Spleen (tissue), 11 donors: ENCODE data around the gene SUSD6. TPM values are rescaled to one million over a fixed set of nuclear protein-coding genes. Genes with fewer than 3 reads are reported as not detected.
"Not testable (repeated sequence)": the region's sequence is repeated elsewhere in the genome, so short reads cannot be mapped to it uniquely, and the experiment has no call there.

Experiments
- DNase-seq: peaks from one replicate; pipeline ENCODE4 v3.0.0-alpha.2; 2020
- H3K27ac ChIP-seq, 8 donors: fragments of 200-600 bp; sonication (generic) in 7 of 8; 1 replicate in 4 of 8; 2 replicates in 4 of 8; pipeline versions ENCODE4 v1.5.0 to v1.8.0; 2016 to 2021; ENCODE audit warnings: inconsistent platforms in 4 of 8, mild to moderate bottlenecking in 4 of 8, moderate library complexity in 1 of 8
- H3K27me3 ChIP-seq, 7 donors: fragments of 200-600 bp; sonication (generic) in 6 of 7; replicated peaks in 1 of 7; 1 replicate in 4 of 7; 2 replicates in 3 of 7; pipeline versions ENCODE4 v1.5.0 to v1.8.0; 2016 to 2021; ENCODE audit warnings: inconsistent platforms in 3 of 7, mild to moderate bottlenecking in 1 of 7
- H3K36me3 ChIP-seq, 6 donors: fragments of 200-600 bp; sonication (generic) in 5 of 6; 1 replicate in 4 of 6; 2 replicates in 2 of 6; pipeline versions ENCODE4 v1.5.0 to v1.8.0; 2016 to 2021; ENCODE audit warnings: inconsistent platforms in 2 of 6
- H3K4me1 ChIP-seq, 6 donors: fragments of 200-600 bp; sonication (generic) in 5 of 6; 1 replicate in 3 of 6; 2 replicates in 3 of 6; pipeline versions ENCODE4 v1.5.0 to v1.8.0; 2016 to 2021; ENCODE audit warnings: inconsistent platforms in 3 of 6
- H3K4me3 ChIP-seq, 8 donors: fragments of 200-600 bp; sonication (generic) in 7 of 8; 1 replicate in 4 of 8; 2 replicates in 4 of 8; pipeline versions ENCODE4 v1.5.0 to v1.8.0; 2016 to 2021; ENCODE audit warnings: inconsistent platforms in 4 of 8, mild to moderate bottlenecking in 4 of 8, moderate library complexity in 2 of 8
- H3K9me3 ChIP-seq, 8 donors: fragments of 200-600 bp; sonication (generic) in 7 of 8; 1 replicate in 4 of 8; 2 replicates in 4 of 8; pipeline versions ENCODE4 v1.5.0 to v1.8.0; 2016 to 2021; ENCODE audit warnings: inconsistent platforms in 4 of 8
- POLR2A ChIP-seq, 3 donors: fragments of 450-650 bp; IDR thresholded peaks; one replicate each; pipeline ENCODE4 v1.5.1; 2017; ENCODE audit warnings: antibody characterized with exemption in 3 of 3, mild to moderate bottlenecking in 1 of 3
- POLR2AphosphoS5 ChIP-seq, 3 donors: sonication (generic); formaldehyde crosslinking; IDR thresholded peaks; one replicate each; pipeline ENCODE4 v1.5.1; 2017; ENCODE audit warnings: antibody characterized with exemption in 3 of 3
- whole genome bisulfite sequencing, 5 donors: extraction: QIAGEN DNeasy Blood & Tissue Kit in 3 of 5; methylation state at CpG; one replicate each; pipeline versions ENCODE4 v1.1.5 to v1.1.7; 2013 to 2018; 5-methylcytosine and 5-hydroxymethylcytosine counted together
- intact Hi-C: fragments of 100-400 bp; cut with DNase I; formaldehyde crosslinking; loops from one replicate; pipeline ENCODE4 v1.15.0; 2023; ENCODE audit warnings: low total_unique reads
- polyA plus RNA-seq, 3 donors: library from polyadenylated mRNA; stranded (reverse); fragments of 200-250 nt; gene quantifications; one replicate each; pipeline ENCODE4 v1.2.1, GENCODE V29; 2013
- total RNA-seq, 7 donors: library from RNA; depleted of rRNA in 3 of 7; stranded (reverse); fragments of >200 nt in 3 of 7; fragmentation: NEBNext Ultra II Directional in 4 of 7; extraction: Animal tissue kit (Norgen Biotek cat#: 25700) in 4 of 7; gene quantifications; one replicate each; pipeline versions ENCODE4 v1.1.0 to v1.2.1, GENCODE V29; 2016 to 2021
- TF ChIP-seq, protein P1 (sequence below), 11 experiments: fragments of 200-600 bp in 7 of 11; fragments of 450-650 bp in 4 of 11; sonication (generic) in 4 of 11; IDR thresholded peaks in 8 of 11; conservative IDR thresholded peaks in 3 of 11; 1 replicate in 7 of 11; 2 replicates in 4 of 11; pipeline versions ENCODE4 v1.4.0 to v1.8.0; 2016 to 2021; ENCODE audit warnings: antibody characterized with exemption in 11 of 11, inconsistent platforms in 4 of 11, mild to moderate bottlenecking in 1 of 11
- donor health status: healthy with polysubstance abuse.
- donor health status: DM: no; HTN: no; CAD: no; lungs with moderate emphysema.
- donor health status: DM: no; HTN: no; CAD: no.
- donor health status: Bipolar disorder and iron deficiency.
- donor health status: healthy.
- donor health status: DM: no; HTN: no; CAD: no.
- donor health status: DM: yes; HTN: yes; CAD: no.

Gene SUSD6
- total and polyA plus RNA-seq, 10 donors: 10.7 to 120 (median 86.4) TPM

DNA sequence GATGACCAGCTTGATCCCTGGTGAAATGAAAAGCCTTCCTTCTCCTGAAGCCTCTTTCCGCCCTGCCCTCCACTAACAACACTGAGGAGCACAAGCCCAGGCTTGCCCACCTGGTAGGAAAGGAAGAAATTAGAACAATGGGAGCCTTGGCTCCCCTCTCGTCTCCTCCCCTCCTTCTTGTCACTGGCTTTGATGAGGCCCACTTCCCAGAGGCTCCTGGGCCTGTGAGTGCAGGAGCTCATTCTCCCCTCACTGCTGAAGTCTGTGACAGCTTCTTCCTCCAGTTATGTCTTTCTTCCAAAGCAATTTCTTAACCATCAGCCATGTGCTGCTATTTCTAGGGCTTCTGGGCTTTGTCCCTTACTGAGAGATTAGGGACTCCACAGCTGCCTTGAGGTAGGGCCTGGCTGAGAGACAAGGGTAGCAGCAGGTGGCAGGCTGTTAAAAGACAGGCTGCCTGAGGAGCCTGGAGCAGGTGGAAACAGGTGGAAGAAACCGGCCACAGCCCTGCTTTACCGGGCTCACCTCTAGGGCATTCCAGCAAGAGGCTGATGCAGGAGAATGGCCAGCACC is 101.9 kb downstream of the SUSD6 start:
- H3K27me3 ChIP-seq: no peaks in the 10 kb centered on the region
- H3K36me3 ChIP-seq: peaks cover 0 to 76% (median 41%) of the 10 kb centered on the region in 6 donors
- intact Hi-C loops: no loop called here
- H3K4me1 ChIP-seq: peaks cover 20 to 100% (median 71%) of the 10 kb centered on the region in 6 donors
- TF ChIP-seq POLR2A (IDR thresholded peaks at IDR 0.05): no peak
- TF ChIP-seq, protein P1, sequence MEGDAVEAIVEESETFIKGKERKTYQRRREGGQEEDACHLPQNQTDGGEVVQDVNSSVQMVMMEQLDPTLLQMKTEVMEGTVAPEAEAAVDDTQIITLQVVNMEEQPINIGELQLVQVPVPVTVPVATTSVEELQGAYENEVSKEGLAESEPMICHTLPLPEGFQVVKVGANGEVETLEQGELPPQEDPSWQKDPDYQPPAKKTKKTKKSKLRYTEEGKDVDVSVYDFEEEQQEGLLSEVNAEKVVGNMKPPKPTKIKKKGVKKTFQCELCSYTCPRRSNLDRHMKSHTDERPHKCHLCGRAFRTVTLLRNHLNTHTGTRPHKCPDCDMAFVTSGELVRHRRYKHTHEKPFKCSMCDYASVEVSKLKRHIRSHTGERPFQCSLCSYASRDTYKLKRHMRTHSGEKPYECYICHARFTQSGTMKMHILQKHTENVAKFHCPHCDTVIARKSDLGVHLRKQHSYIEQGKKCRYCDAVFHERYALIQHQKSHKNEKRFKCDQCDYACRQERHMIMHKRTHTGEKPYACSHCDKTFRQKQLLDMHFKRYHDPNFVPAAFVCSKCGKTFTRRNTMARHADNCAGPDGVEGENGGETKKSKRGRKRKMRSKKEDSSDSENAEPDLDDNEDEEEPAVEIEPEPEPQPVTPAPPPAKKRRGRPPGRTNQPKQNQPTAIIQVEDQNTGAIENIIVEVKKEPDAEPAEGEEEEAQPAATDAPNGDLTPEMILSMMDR (IDR thresholded peaks at IDR 0.05 in 8 of 11, conservative IDR thresholded peaks at IDR 0.05 in 3 of 11): no peak
- TF ChIP-seq POLR2AphosphoS5 (IDR thresholded peaks at IDR 0.05): no peak
- no peak for DNase-seq
- peak overlapping the region; percentile 38 to 85 (median 74) for H3K27ac ChIP-seq
- 78 to 92% (median 87%) methylated on average over 4 of the region's 4 CpGs for WGBS, 5 donors
- H3K9me3 ChIP-seq: no peaks in the 10 kb centered on the region
- H3K4me3 ChIP-seq: no peak overlapping the region

DNA sequence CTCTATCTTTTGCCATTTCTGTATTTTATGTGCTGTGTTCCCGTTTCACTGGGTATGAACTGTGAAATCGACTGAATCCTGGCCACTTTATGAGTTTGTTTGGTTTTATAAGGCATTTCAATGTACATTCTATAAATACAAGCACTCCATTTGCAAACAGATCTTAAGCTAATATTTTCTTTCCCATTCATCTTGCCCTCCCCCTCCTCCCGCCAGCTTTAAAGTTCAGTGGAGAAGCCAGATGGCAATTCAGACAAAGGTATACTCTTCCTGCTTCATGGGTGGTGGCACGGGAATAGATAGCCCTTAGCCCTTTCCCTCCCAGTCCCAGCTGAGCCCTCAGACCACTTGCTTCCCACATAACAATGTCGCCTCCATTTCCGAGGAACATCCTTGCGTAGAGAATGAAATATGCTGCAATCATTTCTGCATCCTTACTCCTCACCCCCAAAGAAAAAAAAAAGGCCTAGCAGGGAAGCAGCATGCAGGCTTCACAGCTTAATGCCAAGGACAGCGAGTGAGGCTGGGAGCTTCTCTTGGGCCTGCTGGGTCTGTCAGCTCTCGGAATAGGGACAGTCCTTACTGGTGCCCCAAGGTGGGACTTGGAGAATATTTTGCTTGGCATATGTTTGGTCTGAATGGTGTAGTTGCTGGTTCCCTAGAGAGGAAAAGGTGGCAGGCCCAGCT is 102.7 kb downstream of the SUSD6 start:
- H3K27me3 ChIP-seq: no peaks in the 10 kb centered on the region
- H3K9me3 ChIP-seq: no peaks in the 10 kb centered on the region
- no peak for TF ChIP-seq POLR2AphosphoS5 (IDR thresholded peaks at IDR 0.05)
- TF ChIP-seq, protein P1 (IDR thresholded peaks at IDR 0.05 in 8 of 11, conservative IDR thresholded peaks at IDR 0.05 in 3 of 11): no peak
- TF ChIP-seq POLR2A (IDR thresholded peaks at IDR 0.05): no peak
- DNase-seq: no peak
- intact Hi-C loops: no loop called here
- H3K27ac ChIP-seq: peak overlapping the region in 4 of 8 donors; percentile 73 to 85 (median 79)
- WGBS, 5 donors: 82 to 87% (median 84%) methylated on average over 9 of the region's 9 CpGs
- H3K4me3 ChIP-seq: no peak overlapping the region
- H3K36me3 ChIP-seq: peaks cover 0 to 67% (median 32%) of the 10 kb centered on the region in 6 donors
- peaks cover 18 to 100% (median 73%) of the 10 kb centered on the region in 6 donors for H3K4me1 ChIP-seq

DNA sequence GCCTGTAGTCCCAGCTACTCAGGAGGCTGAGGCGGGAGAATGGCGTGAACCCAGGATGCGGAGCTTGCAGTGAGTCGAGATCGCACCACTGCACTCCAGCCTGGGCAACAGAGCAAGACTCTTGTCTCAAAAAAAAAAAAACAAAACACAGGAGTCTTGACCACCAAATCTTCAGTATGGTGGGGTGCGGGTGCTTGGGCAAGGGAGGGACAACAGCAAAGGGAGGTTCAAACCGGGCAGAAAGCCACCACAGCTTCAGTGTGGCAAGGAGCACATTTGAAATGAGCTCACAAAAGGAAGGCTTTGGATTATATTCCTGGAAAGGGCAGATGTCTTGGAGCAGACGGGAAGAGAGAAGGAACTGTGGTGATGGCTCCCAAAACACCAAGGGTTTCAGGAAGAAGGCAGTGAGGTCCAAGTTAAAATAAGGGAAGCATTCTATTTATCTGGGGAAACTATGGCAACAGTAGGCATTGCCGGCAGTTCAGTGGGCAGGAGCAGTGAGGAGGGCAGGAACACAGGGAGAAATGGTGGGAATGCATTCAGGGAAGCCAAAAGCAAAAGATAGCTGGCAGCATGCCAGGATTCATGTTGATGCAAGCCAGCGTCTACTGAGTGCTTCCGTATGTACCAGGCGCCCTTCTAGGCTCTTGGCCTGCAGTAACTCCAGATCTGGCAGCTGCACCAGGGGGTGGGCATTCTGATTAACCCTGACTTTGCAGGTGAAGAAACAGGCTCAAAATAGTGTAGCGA is 104.5 kb downstream of the SUSD6 start:
- Histone ChIP-seq H3K4me3 (no peak overlapping the region), H3K27ac (peak overlapping the region in 7 of 8 donors; percentile 38 to 85 (median 76)), H3K9me3 (no peaks in the 10 kb centered on the region), H3K36me3 (peaks cover 0 to 50% (median 15%) of the 10 kb centered on the region in 6 donors), H3K4me1 (peaks cover 18 to 99% (median 71%) of the 10 kb centered on the region in 6 donors), H3K27me3 (no peaks in the 10 kb centered on the region)
- no peak for DNase-seq
- 66 to 78% (median 71%) methylated on average over 13 of the region's 13 CpGs for WGBS, 5 donors
- TF ChIP-seq POLR2A (IDR thresholded peaks at IDR 0.05) (no peak), POLR2AphosphoS5 (IDR thresholded peaks at IDR 0.05) (peak; percentile 8 to 80 (median 53))
- intact Hi-C loops: no loop called here

DNA sequence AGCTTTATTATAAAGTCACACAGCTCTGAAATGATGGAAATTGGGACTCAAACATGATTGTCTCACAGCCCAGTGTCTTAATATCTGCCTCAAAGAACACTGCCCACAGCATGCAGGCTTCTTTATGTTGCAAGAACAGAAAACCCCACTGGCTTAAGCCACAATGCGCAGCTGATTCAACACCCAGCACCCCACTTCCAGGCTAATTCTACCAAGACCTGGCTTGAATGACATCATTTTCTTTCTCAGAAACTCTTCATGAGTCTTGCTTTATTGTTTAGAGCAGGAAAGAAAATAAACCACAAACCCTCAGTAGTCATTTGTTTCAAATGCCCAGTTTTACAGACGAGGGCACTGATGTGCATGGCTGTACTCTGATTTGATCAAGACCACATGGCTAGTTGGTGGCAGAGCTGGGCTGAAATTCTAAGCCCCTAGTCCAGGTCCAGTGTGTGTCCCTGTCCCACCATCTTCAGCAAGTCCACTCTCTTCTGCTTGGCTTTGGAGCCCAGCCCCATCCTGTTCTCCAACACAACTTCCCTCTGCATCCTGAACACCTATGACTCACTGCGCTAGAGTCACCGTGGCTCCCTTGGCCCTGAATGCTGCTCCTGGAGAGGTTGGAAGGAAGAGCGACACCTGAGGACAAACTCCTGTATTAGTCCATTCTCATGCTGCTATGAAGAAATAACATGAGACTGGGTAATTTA is 105.2 kb downstream of the SUSD6 start:
- WGBS, 5 donors: 51 to 75% (median 65%) methylated on average over 5 of the region's 5 CpGs
- intact Hi-C loops: no loop called here
- no peak overlapping the region for H3K4me3 ChIP-seq

DNA sequence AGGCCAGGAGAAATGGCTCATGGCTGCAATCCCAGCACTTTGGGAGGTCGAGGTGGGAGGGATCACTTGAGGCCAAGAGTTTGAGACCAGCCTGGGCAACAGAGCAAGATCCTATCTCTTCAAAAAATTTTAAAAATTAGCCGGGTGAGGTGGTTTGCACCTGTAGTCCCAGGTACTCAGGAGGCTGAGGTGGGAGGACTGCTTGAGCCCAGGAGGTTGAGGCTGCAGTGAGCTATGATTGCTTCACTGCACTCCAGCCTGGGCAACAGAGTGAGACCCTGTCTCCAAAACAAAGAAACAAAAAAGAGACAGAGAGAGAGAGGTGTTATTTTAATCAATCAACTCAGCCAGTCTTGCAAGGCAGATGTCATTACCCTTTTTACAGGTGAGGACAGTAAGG is 107.2 kb downstream of the SUSD6 start:
- DNase-seq, H3K27me3 ChIP-seq, H3K4me3 ChIP-seq, intact Hi-C loops, H3K9me3 ChIP-seq: not testable (repeated sequence)
- peaks cover 0 to 74% (median 44%) of the 10 kb centered on the region in 6 donors for H3K4me1 ChIP-seq
- peaks cover 0 to 23% (median 0%) of the 10 kb centered on the region in 6 donors for H3K36me3 ChIP-seq
- WGBS, 5 donors: 82 to 92% (median 89%) methylated on average over 2 of the region's 2 CpGs
- H3K27ac ChIP-seq: peak overlapping the region in 5 of 8 donors; percentile 22 to 85 (median 82)

More for the DNA sequence above, 105.2 kb downstream of the SUSD6 start:
- Histone ChIP-seq H3K36me3 (peaks cover 0 to 42% (median 8%) of the 10 kb centered on the region in 6 donors), H3K27me3 (no peaks in the 10 kb centered on the region), H3K27ac (peak overlapping the region in 7 of 8 donors; percentile 38 to 85 (median 76)), H3K9me3 (no peaks in the 10 kb centered on the region), H3K4me1 (peaks cover 14 to 94% (median 64%) of the 10 kb centered on the region in 6 donors)
- no peak for DNase-seq
- TF ChIP-seq, protein P1 (IDR thresholded peaks at IDR 0.05 in 8 of 11, conservative IDR thresholded peaks at IDR 0.05 in 3 of 11): no peak
- TF ChIP-seq POLR2AphosphoS5 (IDR thresholded peaks at IDR 0.05): no peak
- TF ChIP-seq POLR2A (IDR thresholded peaks at IDR 0.05): no peak
